Esophagus (tissue), 2 donors: ENCODE measurements around the gene FAM83D. TPM values are rescaled to one million over a fixed set of nuclear protein-coding genes. Genes with fewer than 3 reads are reported as not detected.
"Not testable (repeated sequence)": the region's sequence is repeated elsewhere in the genome, so short reads cannot be mapped to it uniquely, and the experiment has no call there.

ENCODE experiments used
- H3K27ac ChIP-seq, 2 donors: one replicate each; pipeline ENCODE4 v1.5.1; 2013; ENCODE audit warnings: low read depth in 2 of 2, mild to moderate bottlenecking in 2 of 2, inconsistent platforms in 1 of 2, low read length in 1 of 2, moderate library complexity in 1 of 2
- H3K27me3 ChIP-seq, 2 donors: one replicate each; pipeline ENCODE4 v1.6.1; 2013; ENCODE audit warnings: low read length in 2 of 2, control low read depth in 1 of 2, mild to moderate bottlenecking in 1 of 2; ENCODE audit not compliant: insufficient read depth in 2 of 2, control insufficient read depth in 1 of 2
- H3K36me3 ChIP-seq, 2 donors: one replicate each; pipeline ENCODE4 v1.6.1; 2013; ENCODE audit warnings: low read length in 1 of 2; ENCODE audit not compliant: control insufficient read depth in 2 of 2, insufficient read depth in 2 of 2
- H3K4me1 ChIP-seq, 2 donors: one replicate each; pipeline ENCODE4 v1.6.1; 2013; ENCODE audit warnings: low read length in 1 of 2; ENCODE audit not compliant: control insufficient read depth in 2 of 2, insufficient read depth in 2 of 2
- H3K4me3 ChIP-seq, 2 donors: one replicate each; pipeline ENCODE4 v1.5.1; 2013; ENCODE audit warnings: low read length in 2 of 2, mild to moderate bottlenecking in 2 of 2, low read depth in 1 of 2, moderate library complexity in 1 of 2
- H3K9me3 ChIP-seq, 2 donors: one replicate each; pipeline ENCODE4 v1.6.1; 2013; ENCODE audit warnings: mild to moderate bottlenecking in 2 of 2, low read depth in 1 of 2, low read length in 1 of 2, moderate library complexity in 1 of 2; ENCODE audit not compliant: control insufficient read depth in 2 of 2, insufficient read depth in 1 of 2
- WGBS, 2 donors: extraction: QIAGEN DNeasy Blood & Tissue Kit; methylation state at CpG; one replicate each; pipeline ENCODE4 v1.1.7; 2013; 5-methylcytosine and 5-hydroxymethylcytosine counted together
- polyA plus RNA-seq, 2 donors: library from polyadenylated mRNA; stranded (reverse); fragments of 200-250 nt; gene quantifications; one replicate each; pipeline ENCODE4 v1.2.3, GENCODE V29; 2013
- donor health status: healthy with polysubstance abuse.
- donor health status: Bipolar disorder and iron deficiency.

Gene FAM83D
- polyA plus RNA-seq, 2 donors: 32.6 to 62.0 TPM

DNA sequence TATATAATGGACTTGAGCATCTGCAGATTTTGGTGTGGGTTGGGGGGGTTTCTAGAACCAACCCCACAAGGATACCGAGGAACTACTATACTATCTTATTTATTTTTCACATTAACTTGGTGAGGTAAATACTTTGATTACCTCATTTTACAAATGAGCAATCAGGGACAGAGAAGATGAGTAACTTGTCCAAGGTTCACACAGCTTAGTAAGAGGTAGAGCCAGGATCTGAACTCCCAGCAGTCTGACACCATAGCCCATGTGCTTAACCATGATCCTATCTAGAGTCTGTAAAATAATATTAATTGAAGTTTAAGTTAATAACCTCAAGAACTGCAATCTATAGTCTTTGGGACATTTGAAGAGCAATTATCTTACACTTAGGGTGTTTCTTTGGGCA, 64.5 kb downstream of the FAM83D start:
- Histone ChIP-seq H3K4me1 (peaks cover 0 to 3% of the 10 kb centered on the region in 2 donors), H3K9me3 (no peaks in the 10 kb centered on the region), H3K4me3 (no peak overlapping the region), H3K36me3 (peaks cover under 1 to 2% of the 10 kb centered on the region in 2 donors), H3K27me3 (no peaks in the 10 kb centered on the region), H3K27ac (no peak overlapping the region)
- WGBS, 2 donors: 94 to 100% methylated on average over 1 of the region's 1 CpG

DNA sequence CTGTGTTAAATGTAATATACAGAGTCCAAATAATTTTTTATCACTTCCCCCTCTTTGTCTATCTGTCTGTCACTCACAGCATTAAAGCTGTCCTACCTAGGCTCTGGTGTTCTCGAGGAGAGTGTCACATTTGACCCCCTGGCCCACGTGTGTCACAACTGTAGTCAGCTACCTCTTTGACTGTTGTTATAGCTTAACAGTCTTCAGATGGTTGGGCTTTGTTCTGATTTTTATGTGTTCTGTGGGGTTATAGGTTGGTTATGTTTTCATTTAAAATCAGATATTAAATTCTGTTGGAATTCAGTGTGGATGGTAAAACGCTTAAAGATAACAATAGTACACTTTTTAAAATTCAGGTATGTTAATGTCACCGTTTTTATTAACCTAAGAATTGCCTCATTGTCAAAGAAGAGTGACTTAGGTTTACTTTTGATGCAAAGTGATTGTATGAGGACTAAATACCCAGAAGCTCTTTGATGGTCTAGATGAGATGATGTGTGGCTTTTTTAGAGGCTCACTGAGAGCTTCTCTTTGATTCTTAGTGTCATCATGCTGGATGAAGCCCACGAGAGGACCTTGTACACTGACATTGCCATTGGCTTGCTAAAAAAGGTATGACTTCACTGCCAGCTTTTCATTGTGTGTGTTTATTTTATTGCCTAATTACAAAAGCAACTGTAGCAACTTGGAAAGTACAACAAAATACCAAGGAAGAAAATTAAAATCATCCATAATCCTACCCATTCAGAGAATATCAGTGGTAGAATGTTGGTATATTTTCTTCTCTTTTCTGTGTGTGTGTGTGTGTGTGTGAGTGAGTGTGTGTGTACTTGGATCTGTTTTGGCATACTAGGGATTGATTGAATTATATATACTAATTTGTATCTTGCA, 65.8 kb downstream of the FAM83D start:
- H3K27me3 ChIP-seq: no peaks in the 10 kb centered on the region
- no peak overlapping the region for H3K4me3 ChIP-seq
- WGBS, 2 donors: 69 to 77% methylated on average over 5 of the region's 5 CpGs
- H3K4me1 ChIP-seq: no peaks in the 10 kb centered on the region
- H3K27ac ChIP-seq: peak overlapping the region in 1 of 2 donors; percentile 31
- peaks cover 3% of the 10 kb centered on the region in 2 donors for H3K36me3 ChIP-seq
- no peaks in the 10 kb centered on the region for H3K9me3 ChIP-seq

DNA sequence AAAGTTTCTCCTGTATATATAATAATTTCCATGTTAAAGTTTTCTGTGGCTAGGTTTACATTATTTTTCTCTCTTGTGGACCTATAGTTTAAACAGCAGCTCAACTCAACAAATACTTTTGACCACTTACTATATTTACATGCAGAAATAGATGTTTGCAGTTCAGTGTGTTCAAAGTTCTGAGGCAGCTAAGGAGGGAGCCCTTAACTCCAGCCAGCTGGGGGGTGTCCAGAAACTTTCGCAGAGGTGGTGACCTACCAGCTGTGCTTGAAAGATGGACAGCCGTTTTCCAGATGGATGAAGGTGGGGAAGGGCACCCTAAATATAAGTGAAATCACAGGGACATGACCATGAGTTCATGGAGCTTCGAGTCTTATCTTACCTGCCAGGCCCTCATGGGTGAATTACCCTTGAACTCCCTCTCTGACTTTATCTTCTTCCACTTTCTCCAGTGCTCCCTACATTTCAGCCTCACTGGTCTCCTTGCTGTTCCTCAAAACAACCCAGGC, 69.4 kb downstream of the FAM83D start:
- Histone ChIP-seq H3K27me3 (no peaks in the 10 kb centered on the region), H3K9me3 (no peaks in the 10 kb centered on the region), H3K4me1 (no peaks in the 10 kb centered on the region), H3K27ac (no peak overlapping the region), H3K4me3 (no peak overlapping the region), H3K36me3 (peaks cover 3 to 11% of the 10 kb centered on the region in 2 donors)
- WGBS, 2 donors: 78 to 81% methylated on average over 3 of the region's 3 CpGs

DNA sequence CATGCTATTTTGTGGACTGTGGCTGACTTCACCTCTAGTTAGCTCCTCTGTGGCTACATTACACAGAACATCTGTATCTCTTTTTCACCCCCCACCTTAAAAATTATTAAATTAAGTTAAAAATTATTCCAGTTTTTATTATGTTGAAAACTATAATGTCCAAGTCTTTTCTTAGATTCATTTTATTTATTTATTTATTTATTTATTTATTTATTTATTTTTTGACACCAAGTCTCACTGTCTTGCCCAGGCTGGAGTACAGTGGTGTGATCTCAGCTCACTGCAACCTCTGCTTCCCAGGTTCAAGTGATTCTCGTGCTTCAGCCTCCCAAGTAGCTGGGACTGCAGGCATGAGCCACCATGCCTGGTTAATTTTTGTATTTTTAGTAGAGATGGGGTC, 70.6 kb downstream of the FAM83D start:
- not testable (repeated sequence) for H3K27me3 ChIP-seq, H3K4me1 ChIP-seq, H3K9me3 ChIP-seq, H3K27ac ChIP-seq, H3K4me3 ChIP-seq
- H3K36me3 ChIP-seq: peaks cover 5 to 11% of the 10 kb centered on the region in 2 donors
- WGBS, 2 donors: 91 to 97% methylated on average over 1 of the region's 1 CpG

DNA sequence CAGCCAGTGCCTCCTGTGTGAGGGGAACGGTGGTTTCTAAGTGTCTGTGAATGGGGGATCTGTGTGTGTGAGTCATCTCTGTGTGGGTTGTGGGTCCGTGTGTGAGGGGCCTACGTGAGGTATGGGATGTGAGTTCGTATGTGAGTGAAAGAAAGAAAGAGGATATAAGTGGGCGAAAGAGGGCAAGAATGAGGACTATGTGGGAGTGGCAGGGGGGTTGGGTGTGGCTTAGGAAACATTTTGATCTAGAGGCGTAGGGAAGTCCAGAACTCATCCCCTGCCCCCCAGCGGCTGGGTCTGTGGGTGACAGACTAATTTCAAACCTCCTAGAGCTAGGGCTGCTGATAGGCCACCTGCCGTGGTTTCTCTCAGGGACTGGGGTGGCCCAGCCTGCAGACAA, 71.4 kb downstream of the FAM83D start:
- Histone ChIP-seq H3K4me3 (no peak overlapping the region), H3K9me3 (no peaks in the 10 kb centered on the region), H3K4me1 (no peaks in the 10 kb centered on the region), H3K27me3 (no peaks in the 10 kb centered on the region), H3K36me3 (peaks cover 9 to 15% of the 10 kb centered on the region in 2 donors), H3K27ac (no peak overlapping the region)
- 82 to 90% methylated on average over 8 of the region's 8 CpGs for WGBS, 2 donors

DNA sequence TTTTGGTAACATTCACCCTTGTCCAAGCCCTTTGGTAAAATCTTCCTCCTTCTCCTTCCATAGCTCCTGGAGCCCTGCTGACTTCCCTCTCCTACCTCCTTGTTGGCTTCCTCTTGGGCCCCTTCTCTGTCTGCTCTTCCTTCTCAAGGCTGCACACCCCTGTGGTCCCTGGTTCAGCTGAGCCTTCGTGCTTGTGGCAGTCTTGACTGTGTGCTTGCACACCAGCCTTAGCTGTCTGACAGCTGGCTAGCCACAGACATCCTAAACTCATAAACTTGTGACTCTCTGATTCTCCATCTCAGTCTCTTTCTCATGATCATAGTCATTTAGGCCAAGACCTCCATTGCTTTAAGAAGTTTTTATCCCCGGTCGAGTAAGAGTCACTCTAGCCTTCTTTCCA, 73.0 kb downstream of the FAM83D start:
- H3K4me3 ChIP-seq: no peak overlapping the region
- H3K36me3 ChIP-seq: peaks cover 11 to 15% of the 10 kb centered on the region in 2 donors
- no peak overlapping the region for H3K27ac ChIP-seq
- H3K27me3 ChIP-seq: no peaks in the 10 kb centered on the region
- WGBS, 2 donors: 86 to 88% methylated on average over 3 of the region's 3 CpGs
- H3K4me1 ChIP-seq: peaks cover 0 to 1% of the 10 kb centered on the region in 2 donors
- H3K9me3 ChIP-seq: no peaks in the 10 kb centered on the region

DNA sequence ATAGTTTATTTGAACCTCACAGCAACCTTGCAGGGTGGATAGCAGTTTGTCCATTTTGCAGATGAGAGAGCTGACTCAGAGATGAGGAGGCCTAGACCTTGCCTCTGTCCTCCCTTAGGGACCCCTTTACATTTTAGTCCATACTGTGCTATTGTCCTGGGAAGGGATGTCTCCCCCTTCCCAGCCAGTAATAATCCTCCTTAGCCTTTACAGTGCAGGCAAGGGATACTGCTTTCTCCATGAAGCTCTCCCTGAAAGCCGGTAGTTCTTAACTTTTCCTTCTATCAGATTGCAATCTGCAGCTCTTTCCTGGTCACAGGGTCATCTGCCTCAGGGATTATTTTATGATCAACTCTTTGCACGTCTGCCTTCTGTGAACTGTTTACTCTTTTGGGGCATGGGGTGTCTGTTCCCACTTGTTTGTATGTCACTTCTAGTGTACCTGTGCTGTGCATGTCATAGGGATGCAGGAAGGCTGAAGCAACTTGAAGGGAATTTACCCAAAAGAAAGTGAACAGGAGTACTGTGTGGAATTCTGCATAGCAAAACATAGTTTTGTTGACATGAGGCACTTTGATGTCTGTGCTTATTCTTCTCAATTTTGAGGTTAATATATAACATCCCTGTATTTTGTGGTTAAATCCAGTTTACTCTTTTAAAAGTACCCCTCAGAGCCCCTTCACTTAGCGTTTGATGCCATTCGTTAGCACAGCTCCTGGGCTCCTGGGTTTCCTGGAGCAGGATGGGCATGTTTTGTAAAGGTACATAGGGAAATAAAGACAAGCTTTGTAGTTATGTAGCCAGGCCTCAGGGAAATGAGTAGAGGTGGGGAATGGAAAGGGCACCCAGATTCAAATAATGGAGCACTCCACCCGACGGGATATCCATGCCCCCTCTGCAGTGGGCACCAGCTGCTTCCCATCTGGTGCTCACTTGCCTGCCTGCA, 74.0 kb downstream of the FAM83D start:
- H3K27me3 ChIP-seq: no peaks in the 10 kb centered on the region
- WGBS, 2 donors: 91 to 92% methylated on average over 6 of the region's 6 CpGs
- H3K27ac ChIP-seq: no peak overlapping the region
- H3K4me3 ChIP-seq: no peak overlapping the region
- peaks cover 11 to 15% of the 10 kb centered on the region in 2 donors for H3K36me3 ChIP-seq
- H3K9me3 ChIP-seq: no peaks in the 10 kb centered on the region
- H3K4me1 ChIP-seq: peaks cover 0 to 4% of the 10 kb centered on the region in 2 donors

Other genes with a start within 250 kb of the FAM83D start
- not detected for gene SLC32A1, start 201.9 kb upstream of the FAM83D start, polyA plus RNA-seq
- gene ACTR5, start 178.0 kb upstream of the FAM83D start, polyA plus RNA-seq: 1 to 10 TPM; 5.2 to 6.3 TPM
- 1 to 10 TPM; 1.0 to 1.5 TPM for gene PPP1R16B, start 120.7 kb upstream of the FAM83D start, polyA plus RNA-seq
- 1 to 10 TPM; 6.5 to 9.6 TPM for gene DHX35, start 35.9 kb downstream of the FAM83D start, polyA plus RNA-seq